GM21717 (cell line): Measurements from ENCODE around the gene CENPH.
"Not testable (repeated sequence)": the region's sequence is repeated elsewhere in the genome, so short reads cannot be mapped to it uniquely, and the experiment has no call there.

Source experiments
- ATAC-seq: cut with Tn5 transposase; IDR thresholded peaks from one replicate; pipeline ENCODE4 v1.9.1; 2021; ENCODE audit warnings: mild to moderate bottlenecking, moderate library complexity; ENCODE audit not compliant: unreplicated experiment

Gene CENPH

DNA sequence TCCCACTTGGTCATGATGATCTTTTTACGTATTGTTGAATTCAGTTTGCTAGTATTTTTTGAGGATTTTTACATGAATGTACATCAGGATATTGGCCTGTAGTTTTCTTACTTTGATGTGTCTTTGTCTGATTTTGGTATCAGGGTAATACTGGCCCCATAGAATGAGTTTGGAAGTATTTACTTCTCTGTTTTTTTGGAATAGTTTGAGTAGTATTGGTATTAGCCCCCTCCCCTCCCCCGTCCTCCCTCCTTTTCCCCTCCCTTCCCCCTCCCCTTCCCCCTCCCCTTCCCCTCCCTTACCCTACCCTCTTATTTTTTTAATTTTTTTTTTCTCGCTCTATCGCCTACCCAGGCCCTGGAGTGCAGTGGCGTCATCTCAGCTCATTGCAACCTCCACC, 55.6 kb downstream of the CENPH start:
- ATAC-seq = no peak

DNA sequence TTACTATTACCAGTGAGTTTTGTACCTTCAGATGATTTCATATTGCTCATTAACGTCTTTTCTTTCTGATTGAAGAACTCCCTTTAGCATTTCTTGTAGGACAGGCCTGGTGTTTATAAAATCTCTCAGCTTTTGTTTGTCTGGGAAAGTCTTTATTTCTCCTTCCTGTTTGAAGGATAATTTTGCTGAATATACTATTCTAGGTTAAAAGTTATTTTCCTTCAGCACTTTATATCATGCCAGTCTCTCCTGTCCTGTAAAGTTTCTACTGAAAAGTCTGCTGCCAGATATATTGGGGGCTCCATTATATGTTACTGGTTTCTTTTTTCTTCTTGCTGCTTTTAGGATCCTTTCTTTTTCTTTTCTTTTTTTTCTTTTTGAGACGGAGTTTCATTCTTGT, 58.6 kb downstream of the CENPH start:
- no peak for ATAC-seq

GRCh38 chr5:69250593-69250992, 61.2 kb downstream of the CENPH start:
- ATAC-seq = no peak

DNA sequence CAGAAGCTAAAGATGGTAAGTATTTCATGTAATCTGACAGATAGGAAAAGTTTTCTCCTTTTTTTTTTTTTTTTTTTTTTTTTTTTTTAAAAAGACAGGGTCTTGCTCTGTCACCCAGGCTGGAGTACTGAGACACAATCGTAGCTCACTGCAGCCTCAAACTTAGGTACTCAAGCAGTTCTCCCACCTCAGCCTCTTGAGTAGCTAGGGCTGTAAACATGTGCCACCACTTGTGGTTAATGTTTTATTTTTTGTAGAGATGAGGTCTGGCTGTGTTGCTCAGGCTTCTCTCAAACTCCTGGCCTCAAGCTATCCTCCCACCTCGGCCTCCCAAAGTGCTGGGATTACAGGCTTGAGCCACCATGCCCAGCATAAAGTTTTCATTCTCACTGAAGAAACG, 63.1 kb downstream of the CENPH start:
- ATAC-seq = no peak

GRCh38 chr5:69255940-69256339, 66.6 kb downstream of the CENPH start:
- ATAC-seq = not testable (repeated sequence)

- ATAC-seq = no peak
Measured at GRCh38 chr5:69257577-69257976, 68.2 kb downstream of the CENPH start.
